H1 (cell line): ENCODE results near the gene ADARB2.

Source experiments
- CEBPB ChIP-seq: IDR thresholded peaks from 2 replicates; pipeline ENCODE4 v1.6.1; 2012; ENCODE audit warnings: low read depth, low read length
- CTCF ChIP-seq, 3 experiments: IDR thresholded peaks; 1 replicate in 2 of 3; 2 replicates in 1 of 3; pipeline versions ENCODE4 v1.5.1 to v1.6.1; 2011; ENCODE audit warnings: low read length in 3 of 3, mild to moderate bottlenecking in 3 of 3, inconsistent platforms in 2 of 3, low read depth in 1 of 3, moderate library complexity in 1 of 3; ENCODE audit not compliant: insufficient read depth in 1 of 3; ENCODE audit errors: control extremely low read depth in 1 of 3
- MAFK ChIP-seq: IDR thresholded peaks from 2 replicates; pipeline ENCODE4 v1.6.1; 2012; ENCODE audit warnings: low read depth, mild to moderate bottlenecking, improper control_type of control experiment, low read length
- ZNF274 ChIP-seq: IDR thresholded peaks from 2 replicates; pipeline ENCODE4 v1.7.0; 2012; ENCODE audit warnings: low read length, borderline replicate concordance; ENCODE audit errors: extremely low read depth

GRCh38 chr10:1465418-1465911, 271.9 kb downstream of the ADARB2 start:
- TF ChIP-seq MAFK (no peak), CEBPB (no peak), CTCF (IDR thresholded peaks at IDR 0.05; ENCODE audit: control extremely low read depth in 1 of 3, insufficient read depth in 1 of 3, low read depth in 1 of 3, low read length in 3 of 3) (no peak), ZNF274 (no peak)
